GM06990 (cell line): ENCODE results near the gene FANCB.

Source experiments
- DNase-seq: peaks from one replicate; pipeline ENCODE4 v3.0.0-alpha.2; 2011; ENCODE audit not compliant: insufficient read length; ENCODE audit errors: extremely low read depth
- H3K27me3 ChIP-seq: replicated peaks from 2 replicates; pipeline ENCODE4 v1.6.0; 2011; ENCODE audit warnings: low read length; ENCODE audit not compliant: control insufficient read depth, insufficient read depth
- H3K36me3 ChIP-seq: 2 replicates; pipeline ENCODE4 v1.5.1; 2011; ENCODE audit warnings: low read length; ENCODE audit not compliant: control insufficient read depth, insufficient read depth
- H3K4me3 ChIP-seq: replicated peaks from 2 replicates; pipeline ENCODE4 v1.5.1; 2011; ENCODE audit warnings: low read depth, mild to moderate bottlenecking, control low read depth, low read length
- TF ChIP-seq, protein P1 (sequence below): IDR thresholded peaks from 2 replicates; pipeline ENCODE4 v1.5.1; 2011; ENCODE audit warnings: low read length, control low read depth, mild to moderate bottlenecking, inconsistent platforms; ENCODE audit not compliant: insufficient read depth, poor library complexity, severe bottlenecking

FANCB gene

DNA sequence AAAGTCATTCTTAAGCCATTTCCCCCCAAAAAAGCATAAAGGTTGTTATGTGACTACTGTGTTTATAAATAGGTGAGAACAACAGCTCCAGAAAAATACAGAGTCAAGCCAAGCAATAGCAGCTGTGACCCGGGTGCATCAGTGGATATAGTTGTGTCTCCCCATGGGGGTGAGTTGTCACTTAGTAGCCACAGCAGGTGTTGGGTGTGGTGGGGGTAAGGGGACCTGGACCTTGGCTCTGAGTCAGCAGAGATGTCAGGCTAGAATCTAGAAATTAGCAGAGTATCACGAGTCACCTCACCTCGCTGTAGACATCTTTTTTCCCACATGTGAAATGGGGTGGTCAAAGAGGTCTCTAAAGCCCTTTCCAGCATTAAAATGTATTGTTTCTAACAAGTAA is 42.7 kb upstream of the FANCB start:
- Histone ChIP-seq H3K27me3 (no peaks in the 10 kb centered on the region), H3K36me3 (peaks cover 1% of the 10 kb centered on the region), H3K4me3 (no peak overlapping the region)
- TF ChIP-seq, protein P1, sequence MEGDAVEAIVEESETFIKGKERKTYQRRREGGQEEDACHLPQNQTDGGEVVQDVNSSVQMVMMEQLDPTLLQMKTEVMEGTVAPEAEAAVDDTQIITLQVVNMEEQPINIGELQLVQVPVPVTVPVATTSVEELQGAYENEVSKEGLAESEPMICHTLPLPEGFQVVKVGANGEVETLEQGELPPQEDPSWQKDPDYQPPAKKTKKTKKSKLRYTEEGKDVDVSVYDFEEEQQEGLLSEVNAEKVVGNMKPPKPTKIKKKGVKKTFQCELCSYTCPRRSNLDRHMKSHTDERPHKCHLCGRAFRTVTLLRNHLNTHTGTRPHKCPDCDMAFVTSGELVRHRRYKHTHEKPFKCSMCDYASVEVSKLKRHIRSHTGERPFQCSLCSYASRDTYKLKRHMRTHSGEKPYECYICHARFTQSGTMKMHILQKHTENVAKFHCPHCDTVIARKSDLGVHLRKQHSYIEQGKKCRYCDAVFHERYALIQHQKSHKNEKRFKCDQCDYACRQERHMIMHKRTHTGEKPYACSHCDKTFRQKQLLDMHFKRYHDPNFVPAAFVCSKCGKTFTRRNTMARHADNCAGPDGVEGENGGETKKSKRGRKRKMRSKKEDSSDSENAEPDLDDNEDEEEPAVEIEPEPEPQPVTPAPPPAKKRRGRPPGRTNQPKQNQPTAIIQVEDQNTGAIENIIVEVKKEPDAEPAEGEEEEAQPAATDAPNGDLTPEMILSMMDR: no peak
- no peak for DNase-seq

DNA sequence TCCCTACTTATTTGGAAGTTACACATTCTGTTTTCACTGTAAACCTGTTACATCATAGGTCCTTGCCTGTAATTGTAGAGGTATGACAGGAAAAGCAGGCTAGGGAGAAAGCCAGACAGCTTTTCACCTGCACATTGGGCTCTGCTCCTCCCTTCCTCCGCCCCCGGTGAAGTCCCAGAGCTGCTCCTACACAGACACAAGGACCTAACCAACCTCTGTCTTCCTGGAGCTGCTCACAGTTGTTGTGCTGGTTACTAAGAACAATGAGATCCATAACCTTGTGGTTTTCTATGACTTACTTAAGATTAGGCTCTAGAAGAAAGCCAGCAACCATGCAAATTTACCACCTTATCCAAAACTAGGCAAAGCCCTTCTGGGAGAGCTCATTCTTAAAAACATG is 40.4 kb upstream of the FANCB start:
- peaks cover 1% of the 10 kb centered on the region for H3K36me3 ChIP-seq
- H3K4me3 ChIP-seq: no peak overlapping the region
- no peak for DNase-seq
- H3K27me3 ChIP-seq: no peaks in the 10 kb centered on the region
- TF ChIP-seq, protein P1: no peak

DNA sequence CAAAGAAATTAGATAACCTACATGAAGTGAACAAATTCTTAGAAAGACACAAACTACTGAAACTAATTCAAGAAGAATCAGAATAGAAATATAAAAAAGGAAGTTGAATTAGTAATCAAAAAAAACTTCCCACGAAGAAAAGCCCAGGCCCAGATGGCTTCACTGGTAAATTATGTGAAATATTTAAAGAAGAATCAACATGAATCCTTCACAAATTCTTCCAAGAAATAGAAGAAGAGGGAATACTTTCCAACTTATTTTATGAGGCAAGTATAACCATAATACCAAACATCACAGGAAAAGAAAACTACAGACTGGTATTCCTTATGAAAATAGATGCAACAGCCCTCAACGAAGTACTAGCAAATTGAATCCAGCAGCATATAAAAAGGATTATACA is 31.0 kb upstream of the FANCB start:
- DNase-seq: no peak
- no peaks in the 10 kb centered on the region for H3K27me3 ChIP-seq
- H3K36me3 ChIP-seq: no peaks in the 10 kb centered on the region
- no peak overlapping the region for H3K4me3 ChIP-seq
- TF ChIP-seq, protein P1: no peak

DNA sequence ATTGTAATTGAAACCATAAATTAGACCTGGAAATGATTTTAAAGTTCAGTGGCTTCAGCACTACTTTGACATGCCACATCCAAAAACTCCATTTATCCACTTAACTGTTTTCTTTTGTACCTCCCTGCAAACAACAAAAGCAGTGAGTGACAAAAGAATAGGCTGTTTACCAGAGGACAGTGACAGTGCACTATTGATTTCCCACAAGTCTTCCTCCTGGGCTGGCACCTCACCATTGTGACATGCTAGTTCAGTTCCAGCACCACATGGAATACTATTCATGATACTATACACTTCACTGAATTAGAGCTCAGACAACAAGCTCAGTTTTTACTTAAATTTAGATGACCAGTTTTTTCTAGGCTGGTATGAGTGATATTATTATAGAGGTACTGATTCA is 29.7 kb upstream of the FANCB start:
- DNase-seq: no peak
- no peaks in the 10 kb centered on the region for H3K27me3 ChIP-seq
- H3K36me3 ChIP-seq: no peaks in the 10 kb centered on the region
- TF ChIP-seq, protein P1: no peak
- no peak overlapping the region for H3K4me3 ChIP-seq

DNA sequence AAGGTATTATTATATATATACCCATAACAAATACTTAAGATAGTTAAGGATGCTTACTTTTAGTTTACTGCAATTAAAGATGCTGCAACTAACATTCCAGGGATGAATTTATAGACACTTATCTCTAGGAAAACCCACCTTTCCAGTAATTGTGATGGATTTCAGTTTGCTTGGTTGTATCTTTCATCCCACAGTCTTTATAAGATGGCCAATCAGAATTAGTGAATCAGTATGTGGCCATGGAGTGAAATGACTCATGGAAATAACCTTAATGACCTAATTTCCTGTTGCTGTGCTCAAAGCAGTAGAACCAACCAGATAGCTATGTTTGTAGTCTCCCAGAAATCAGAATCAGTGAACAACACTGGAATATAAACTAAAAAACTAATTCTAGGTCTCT is 26.7 kb upstream of the FANCB start:
- no peaks in the 10 kb centered on the region for H3K27me3 ChIP-seq
- DNase-seq: peak; percentile 26
- H3K4me3 ChIP-seq: no peak overlapping the region
- no peaks in the 10 kb centered on the region for H3K36me3 ChIP-seq
- TF ChIP-seq, protein P1: no peak

DNA sequence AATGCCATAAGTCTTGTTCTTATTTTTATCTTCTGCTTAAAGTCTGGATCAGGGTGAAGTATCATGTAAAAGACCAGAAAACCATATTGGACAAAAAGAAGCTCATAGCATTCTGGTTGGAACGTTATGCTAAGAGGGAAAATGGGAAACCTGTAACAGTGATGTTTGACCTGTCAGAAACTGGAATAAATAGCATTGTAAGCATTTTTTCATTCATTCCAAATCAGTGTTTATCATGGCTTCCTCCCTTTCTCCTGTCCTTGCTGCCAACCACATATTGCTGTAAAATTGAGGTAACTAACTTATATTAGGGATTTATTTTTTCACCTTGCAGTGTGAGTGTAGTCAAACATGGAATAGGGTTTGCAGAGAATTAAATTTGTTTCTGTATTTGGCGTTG is 24.2 kb upstream of the FANCB start:
- DNase-seq: no peak
- no peaks in the 10 kb centered on the region for H3K36me3 ChIP-seq
- TF ChIP-seq, protein P1: no peak
- no peak overlapping the region for H3K4me3 ChIP-seq
- no peaks in the 10 kb centered on the region for H3K27me3 ChIP-seq
